B cell (primary cell): Measurements from ENCODE around the gene RAD23B. TPM values are rescaled to one million over a fixed set of nuclear protein-coding genes. Genes with fewer than 3 reads are reported as not detected.

Experiments
- ATAC-seq: fragments of 200-7000 bp; cut with Tn5 transposase; one replicate; pipeline ENCODE4 v1.10.0; 2021; ENCODE audit warnings: low read depth, mild to moderate bottlenecking, moderate number of reproducible peaks, moderate library complexity
- CTCF ChIA-PET: fragments of 350-600 bp; sonication (Branson Sonifier 250); formaldehyde crosslinking; loops from one replicate; lab custom pipeline; 2021; ENCODE audit warnings: antibody characterized with exemption, inconsistent platforms; lab: Charles Lee
- POLR2A ChIA-PET: fragments of 350-600 bp; sonication (Branson Sonifier 250); formaldehyde crosslinking; loops from one replicate; lab custom pipeline; 2021; ENCODE audit warnings: antibody characterized with exemption; lab: Charles Lee
- DNase-seq: peaks from one replicate; pipeline ENCODE4 v3.0.0; 2013
- H2AFZ ChIP-seq: 2 replicates; pipeline ENCODE4 v1.6.1; 2012; ENCODE audit warnings: mild to moderate bottlenecking, low read depth, low read length; ENCODE audit not compliant: insufficient read depth, poor library complexity, severe bottlenecking
- H3K27ac ChIP-seq, 2 donors: 1 replicate in 1 of 2; 2 replicates in 1 of 2; pipeline ENCODE4 v1.5.1; 2012 to 2013; ENCODE audit warnings: low read length in 2 of 2, mild to moderate bottlenecking in 2 of 2, moderate library complexity in 1 of 2
- H3K27me3 ChIP-seq, 4 experiments: fragments of 200-600 bp in 1 of 4; sonication (generic) in 1 of 4; replicated peaks in 1 of 4; 1 replicate in 2 of 4; 2 replicates in 2 of 4; pipeline versions ENCODE4 v1.6.1 to v1.7.0; 2013 to 2016; ENCODE audit warnings: low read length in 3 of 4, mild to moderate bottlenecking in 2 of 4, mixed read lengths in 1 of 4, moderate library complexity in 1 of 4; ENCODE audit not compliant: insufficient read depth in 4 of 4, control insufficient read depth in 3 of 4; ENCODE audit errors: control extremely low read depth in 1 of 4
- H3K36me3 ChIP-seq, 2 experiments: replicated peaks in 1 of 2; 1 replicate in 1 of 2; 2 replicates in 1 of 2; pipeline versions ENCODE4 v1.6.1 to v1.7.1; 2013; ENCODE audit warnings: low read length in 1 of 2; ENCODE audit not compliant: insufficient read depth in 2 of 2, control insufficient read depth in 1 of 2; ENCODE audit errors: control extremely low read depth in 1 of 2, extremely low read depth in 1 of 2
- H3K4me1 ChIP-seq, 2 donors: fragments of 200-600 bp in 1 of 2; sonication (generic) in 1 of 2; 1 replicate in 1 of 2; 2 replicates in 1 of 2; pipeline versions ENCODE4 v1.5.1 to v1.6.1; 2013 to 2017; ENCODE audit warnings: low read length in 2 of 2; ENCODE audit not compliant: control insufficient read depth in 2 of 2, insufficient read depth in 2 of 2
- H3K4me2 ChIP-seq: replicated peaks from 2 replicates; pipeline ENCODE3; 2012; ENCODE audit warnings: mild to moderate bottlenecking, low read depth, low read length; ENCODE audit not compliant: poor library complexity, severe bottlenecking
- H3K4me3 ChIP-seq, 5 experiments: fragments of 200-600 bp in 1 of 5; sonication (generic) in 1 of 5; 1 replicate in 3 of 5; 2 replicates in 2 of 5; pipeline versions ENCODE4 v1.5.1 to v1.7.0; 2011 to 2016; ENCODE audit warnings: low read length in 4 of 5, mild to moderate bottlenecking in 4 of 5, low read depth in 2 of 5, control low read depth in 1 of 5, moderate library complexity in 1 of 5; ENCODE audit not compliant: insufficient read depth in 1 of 5; ENCODE audit errors: control extremely low read depth in 1 of 5, extremely low read depth in 1 of 5
- H3K79me2 ChIP-seq: fragments of 200-600 bp; sonication (generic); one replicate; pipeline ENCODE4 v1.6.0; 2016; ENCODE audit warnings: low read length; ENCODE audit not compliant: control insufficient read depth, insufficient read depth
- H3K9ac ChIP-seq: fragments of 200-600 bp; sonication (generic); 2 replicates; pipeline ENCODE4 v1.6.1; 2017; ENCODE audit warnings: mild to moderate bottlenecking, low read length, moderate library complexity
- H3K9me3 ChIP-seq, 3 donors: one replicate each; pipeline versions ENCODE4 v1.6.1 to v1.7.1; 2013; ENCODE audit warnings: low read length in 2 of 3; ENCODE audit not compliant: control insufficient read depth in 2 of 3, insufficient read depth in 1 of 3; ENCODE audit errors: control extremely low read depth in 1 of 3
- H4K20me1 ChIP-seq: 2 replicates; pipeline ENCODE4 v1.6.0; 2012; ENCODE audit warnings: mild to moderate bottlenecking, low read length; ENCODE audit not compliant: insufficient read depth, control insufficient read depth, poor library complexity, severe bottlenecking
- H3K27ac Mint-ChIP-seq: one replicate; pipeline ENCODE4 v1.8.0; 2021; ENCODE audit warnings: mixed read lengths
- H3K27me3 Mint-ChIP-seq: one replicate; pipeline ENCODE4 v1.8.0; 2021; ENCODE audit warnings: mixed read lengths
- H3K4me1 Mint-ChIP-seq: one replicate; pipeline ENCODE4 v1.8.0; 2021; ENCODE audit warnings: mixed read lengths
- H3K4me3 Mint-ChIP-seq: one replicate; pipeline ENCODE4 v1.8.0; 2021; ENCODE audit warnings: mixed read lengths
- H3K9me3 Mint-ChIP-seq: one replicate; pipeline ENCODE4 v1.8.0; 2022; ENCODE audit warnings: mixed read lengths; ENCODE audit not compliant: insufficient read depth
- EZH2 ChIP-seq: IDR thresholded peaks from 2 replicates; pipeline ENCODE4 v1.6.1; 2012; ENCODE audit warnings: borderline replicate concordance, low read depth, mild to moderate bottlenecking, moderate library complexity, low read length; ENCODE audit not compliant: insufficient read depth, poor library complexity, severe bottlenecking
- WGBS: methylation state at CpG from one replicate; pipeline ENCODE4 v1.1.5; 2013; ENCODE audit warnings: missing lambda C conversion rate; ENCODE audit not compliant: insufficient coverage; 5-methylcytosine and 5-hydroxymethylcytosine counted together
- intact Hi-C: fragments of 100-400 bp; cut with micrococcal nuclease; formaldehyde crosslinking; loops from one replicate; pipeline ENCODE4 v1.10.0; 2022
- polyA plus RNA-seq: library from polyadenylated mRNA; depleted of rRNA; stranded (reverse); fragments of >200 nt; gene quantifications from 2 replicates; pipeline ENCODE4 v1.2.3, GENCODE V29; 2012
- total RNA-seq, 2 donors: library from RNA; stranded (reverse); fragments of 120-200 nt in 1 of 2; gene quantifications; 1 replicate in 1 of 2; 2 replicates in 1 of 2; pipeline versions ENCODE4 v1.2.3 to v1.2.4, GENCODE V29; 2013 to 2022
- TF ChIP-seq, protein P1 (sequence below): fragments of 200-600 bp; IDR thresholded peaks from one replicate; pipeline ENCODE4 v1.8.0; 2022; ENCODE audit warnings: antibody characterized with exemption, mild to moderate bottlenecking

The RAD23B gene
- total and polyA plus RNA-seq, 2 donors (not counting 1 experiment from before 2014, with no cell fraction given) = 36.8 to 78.2 TPM

DNA sequence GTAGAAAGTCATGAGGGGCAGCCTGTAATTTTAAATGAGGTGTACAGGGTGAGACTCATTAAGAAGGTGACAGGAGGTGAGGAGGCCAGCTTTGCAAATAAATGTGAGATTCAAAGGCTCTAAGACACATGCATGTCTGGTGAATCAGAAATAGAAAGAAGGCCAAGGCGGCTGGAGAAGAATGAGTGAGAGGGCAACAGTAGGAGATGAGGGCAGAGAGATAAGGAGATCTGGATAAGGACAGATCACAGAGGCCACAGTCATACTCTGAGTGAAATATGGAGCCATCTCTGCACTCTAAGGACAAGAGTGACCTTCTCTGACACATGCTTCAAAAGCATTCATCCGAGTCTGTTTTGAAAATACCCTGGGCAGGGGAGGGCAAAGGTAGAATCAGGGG is 90.7 kb downstream of the RAD23B start:
- Mint-ChIP-seq H3K27me3 (peaks cover 8% of the 10 kb centered on the region), H3K9me3 (no peaks in the 10 kb centered on the region), H3K4me3 (no peak overlapping the region), H3K4me1 (no peaks in the 10 kb centered on the region), H3K27ac (no peak overlapping the region)
- Histone ChIP-seq H2AFZ (no peak overlapping the region), H3K36me3 (no peaks in the 10 kb centered on the region), H3K79me2 (no peaks in the 10 kb centered on the region), H3K9me3 (no peaks in the 10 kb centered on the region), H3K4me1 (no peaks in the 10 kb centered on the region), H3K4me3 (no peak overlapping the region), H4K20me1 (no peaks in the 10 kb centered on the region), H3K4me2 (no peak overlapping the region), H3K9ac (no peak overlapping the region), H3K27me3 (peaks cover 0 to 3% (median 0%) of the 10 kb centered on the region in 4 experiments), H3K27ac (no peak overlapping the region)
- no peak for DNase-seq
- ATAC-seq = no peak
- CTCF ChIA-PET = no interaction called here
- intact Hi-C loops = no loop called here
- POLR2A ChIA-PET = no interaction called here
- TF ChIP-seq, protein P1, sequence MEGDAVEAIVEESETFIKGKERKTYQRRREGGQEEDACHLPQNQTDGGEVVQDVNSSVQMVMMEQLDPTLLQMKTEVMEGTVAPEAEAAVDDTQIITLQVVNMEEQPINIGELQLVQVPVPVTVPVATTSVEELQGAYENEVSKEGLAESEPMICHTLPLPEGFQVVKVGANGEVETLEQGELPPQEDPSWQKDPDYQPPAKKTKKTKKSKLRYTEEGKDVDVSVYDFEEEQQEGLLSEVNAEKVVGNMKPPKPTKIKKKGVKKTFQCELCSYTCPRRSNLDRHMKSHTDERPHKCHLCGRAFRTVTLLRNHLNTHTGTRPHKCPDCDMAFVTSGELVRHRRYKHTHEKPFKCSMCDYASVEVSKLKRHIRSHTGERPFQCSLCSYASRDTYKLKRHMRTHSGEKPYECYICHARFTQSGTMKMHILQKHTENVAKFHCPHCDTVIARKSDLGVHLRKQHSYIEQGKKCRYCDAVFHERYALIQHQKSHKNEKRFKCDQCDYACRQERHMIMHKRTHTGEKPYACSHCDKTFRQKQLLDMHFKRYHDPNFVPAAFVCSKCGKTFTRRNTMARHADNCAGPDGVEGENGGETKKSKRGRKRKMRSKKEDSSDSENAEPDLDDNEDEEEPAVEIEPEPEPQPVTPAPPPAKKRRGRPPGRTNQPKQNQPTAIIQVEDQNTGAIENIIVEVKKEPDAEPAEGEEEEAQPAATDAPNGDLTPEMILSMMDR = no peak
- TF ChIP-seq EZH2 = no peak
- WGBS = 92% methylated on average over 2 of the region's 2 CpGs

DNA sequence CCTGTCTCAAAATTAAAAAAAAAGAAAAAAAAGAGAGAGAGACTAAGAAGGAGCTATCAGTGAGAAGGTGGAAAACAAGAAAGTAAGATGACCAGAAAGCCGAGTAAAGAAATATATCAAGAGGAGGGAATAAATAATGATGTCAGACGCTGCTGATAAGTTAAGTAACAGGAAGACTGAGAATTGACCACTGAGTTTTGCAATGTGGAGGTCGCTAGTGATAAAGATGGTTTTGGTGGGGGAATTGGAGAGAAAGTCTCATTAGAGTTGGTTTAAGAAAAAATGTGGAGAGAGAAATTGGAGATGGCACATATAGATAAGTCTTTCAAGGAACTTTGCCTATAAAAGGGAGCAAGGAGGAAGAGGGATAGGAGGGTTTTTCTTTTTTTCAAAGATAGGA is 91.9 kb downstream of the RAD23B start:
- TF ChIP-seq EZH2 = no peak
- no peaks in the 10 kb centered on the region for H3K79me2 ChIP-seq
- Mint-ChIP-seq H3K4me1 (no peaks in the 10 kb centered on the region), H3K9me3 (no peaks in the 10 kb centered on the region), H3K27ac (no peak overlapping the region), H3K27me3 (peaks cover 7% of the 10 kb centered on the region), H3K4me3 (no peak overlapping the region)
- H3K27me3 ChIP-seq = peaks cover 0 to 3% (median 0%) of the 10 kb centered on the region in 4 experiments
- DNase-seq = no peak
- ATAC-seq = no peak
- no peak overlapping the region for H3K9ac ChIP-seq
- intact Hi-C loops = no loop called here
- H2AFZ ChIP-seq = no peak overlapping the region
- no peaks in the 10 kb centered on the region for H3K36me3 ChIP-seq
- no peak overlapping the region for H3K4me3 ChIP-seq
- 49% methylated on average over 3 of the region's 3 CpGs for WGBS
- H3K4me1 ChIP-seq = no peaks in the 10 kb centered on the region
- no peak overlapping the region for H3K27ac ChIP-seq
- POLR2A ChIA-PET = no interaction called here
- H4K20me1 ChIP-seq = no peaks in the 10 kb centered on the region
- no peaks in the 10 kb centered on the region for H3K9me3 ChIP-seq
- H3K4me2 ChIP-seq = no peak overlapping the region
- CTCF ChIA-PET = no interaction called here
